BJ (cell line): ENCODE results near the gene HTR5A. TPM values are rescaled to one million over a fixed set of nuclear protein-coding genes. Genes with fewer than 3 reads are reported as not detected.
A peak's percentile ranks its signal among the peaks of the same experiment; 100 is the strongest.

ENCODE experiments used
- CTCF ChIA-PET: fragments of 350-600 bp; formaldehyde crosslinking; extraction: SDS; loops from one replicate; lab custom pipeline; 2021; ENCODE audit warnings: antibody characterized with exemption, inconsistent platforms; lab: Yijun Ruan, JAX
- POLR2A ChIA-PET: fragments of 300-600 bp; sonication (Branson Sonifier 250); formaldehyde crosslinking; extraction: SDS; loops from one replicate; lab custom pipeline; 2021; ENCODE audit warnings: antibody characterized with exemption; lab: Charles Lee
- DNase-seq: peaks from one replicate; pipeline ENCODE4 v3.0.0-alpha.2; 2011; ENCODE audit warnings: low read depth
- H3K27me3 ChIP-seq: 2 replicates; pipeline ENCODE4 v1.6.0; 2011; ENCODE audit warnings: low read length; ENCODE audit not compliant: control insufficient read depth, insufficient read depth
- H3K36me3 ChIP-seq: 2 replicates; pipeline ENCODE4 v1.5.1; 2011; ENCODE audit warnings: low read length; ENCODE audit not compliant: control insufficient read depth, insufficient read depth
- H3K4me3 ChIP-seq: 2 replicates; pipeline ENCODE4 v1.5.1; 2011; ENCODE audit warnings: low read depth, mild to moderate bottlenecking, control low read depth, low read length
- polyA plus RNA-seq: library from polyadenylated mRNA; depleted of rRNA; stranded (reverse); fragments of >200 nt; gene quantifications from 2 replicates; pipeline ENCODE4 v1.2.3, GENCODE V29; 2011
- TF ChIP-seq, protein P1 (sequence below): IDR thresholded peaks from 2 replicates; pipeline ENCODE4 v1.5.1; 2011; ENCODE audit warnings: low read depth, mild to moderate bottlenecking, control low read depth, inconsistent platforms, low read length, moderate library complexity; ENCODE audit not compliant: insufficient read depth

HTR5A gene
- polyA plus RNA-seq, 1 experiment: not detected

DNA sequence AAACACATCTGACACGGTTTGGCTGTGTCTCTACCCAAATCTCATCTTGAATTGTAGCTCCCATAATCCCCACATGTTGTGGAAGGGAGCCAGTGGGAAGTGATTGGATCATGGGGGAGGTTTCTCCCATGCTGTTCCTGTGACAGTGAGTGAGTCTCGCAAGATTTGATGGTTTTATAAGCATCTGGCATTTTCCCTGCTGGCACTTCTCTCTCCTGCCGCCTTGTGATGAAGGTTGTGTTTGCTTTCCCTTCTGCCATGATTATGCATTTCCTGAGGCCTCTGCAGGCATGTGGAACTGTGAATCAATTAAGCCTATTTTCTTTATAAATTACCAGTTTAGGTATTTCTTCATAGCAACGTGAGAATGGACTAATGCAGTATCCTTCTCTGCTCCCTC lies 5.9 kb upstream of the HTR5A start:
- CTCF ChIA-PET: no interaction called here
- no peak overlapping the region for H3K4me3 ChIP-seq
- TF ChIP-seq, protein P1, sequence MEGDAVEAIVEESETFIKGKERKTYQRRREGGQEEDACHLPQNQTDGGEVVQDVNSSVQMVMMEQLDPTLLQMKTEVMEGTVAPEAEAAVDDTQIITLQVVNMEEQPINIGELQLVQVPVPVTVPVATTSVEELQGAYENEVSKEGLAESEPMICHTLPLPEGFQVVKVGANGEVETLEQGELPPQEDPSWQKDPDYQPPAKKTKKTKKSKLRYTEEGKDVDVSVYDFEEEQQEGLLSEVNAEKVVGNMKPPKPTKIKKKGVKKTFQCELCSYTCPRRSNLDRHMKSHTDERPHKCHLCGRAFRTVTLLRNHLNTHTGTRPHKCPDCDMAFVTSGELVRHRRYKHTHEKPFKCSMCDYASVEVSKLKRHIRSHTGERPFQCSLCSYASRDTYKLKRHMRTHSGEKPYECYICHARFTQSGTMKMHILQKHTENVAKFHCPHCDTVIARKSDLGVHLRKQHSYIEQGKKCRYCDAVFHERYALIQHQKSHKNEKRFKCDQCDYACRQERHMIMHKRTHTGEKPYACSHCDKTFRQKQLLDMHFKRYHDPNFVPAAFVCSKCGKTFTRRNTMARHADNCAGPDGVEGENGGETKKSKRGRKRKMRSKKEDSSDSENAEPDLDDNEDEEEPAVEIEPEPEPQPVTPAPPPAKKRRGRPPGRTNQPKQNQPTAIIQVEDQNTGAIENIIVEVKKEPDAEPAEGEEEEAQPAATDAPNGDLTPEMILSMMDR: no peak
- POLR2A ChIA-PET: no interaction called here
- no peaks in the 10 kb centered on the region for H3K27me3 ChIP-seq
- H3K36me3 ChIP-seq: no peaks in the 10 kb centered on the region
- DNase-seq: no peak

DNA sequence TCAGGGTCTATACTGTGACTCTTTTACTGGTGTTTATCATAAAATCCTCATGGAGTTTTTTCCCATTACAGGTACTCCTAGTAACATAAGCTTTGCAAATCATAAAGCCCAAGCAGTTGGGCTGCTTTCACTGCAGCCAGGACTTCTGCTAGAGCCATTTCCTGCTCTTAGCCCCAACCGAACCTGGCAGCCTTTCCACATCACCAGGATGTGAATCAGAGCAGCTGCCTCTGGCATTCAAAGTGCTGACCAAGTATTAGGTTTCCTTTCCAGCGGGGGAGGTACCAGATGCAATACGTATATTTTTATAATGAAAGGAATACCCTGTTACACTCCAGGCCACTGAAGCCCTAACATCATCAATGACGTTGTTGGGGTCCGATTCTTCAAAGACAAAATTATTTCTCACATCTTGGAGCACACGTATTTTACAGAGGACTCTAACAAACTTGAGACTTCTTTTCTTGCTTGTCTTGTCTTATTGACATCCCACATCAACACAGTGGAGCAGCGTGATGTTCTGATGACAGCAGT lies 3.6 kb upstream of the HTR5A start:
- ChIA-PET CTCF (no interaction called here), POLR2A (no interaction called here)
- H3K27me3 ChIP-seq: no peaks in the 10 kb centered on the region
- H3K36me3 ChIP-seq: no peaks in the 10 kb centered on the region
- TF ChIP-seq, protein P1: no peak
- no peak overlapping the region for H3K4me3 ChIP-seq
- DNase-seq: peak; percentile 4

DNA sequence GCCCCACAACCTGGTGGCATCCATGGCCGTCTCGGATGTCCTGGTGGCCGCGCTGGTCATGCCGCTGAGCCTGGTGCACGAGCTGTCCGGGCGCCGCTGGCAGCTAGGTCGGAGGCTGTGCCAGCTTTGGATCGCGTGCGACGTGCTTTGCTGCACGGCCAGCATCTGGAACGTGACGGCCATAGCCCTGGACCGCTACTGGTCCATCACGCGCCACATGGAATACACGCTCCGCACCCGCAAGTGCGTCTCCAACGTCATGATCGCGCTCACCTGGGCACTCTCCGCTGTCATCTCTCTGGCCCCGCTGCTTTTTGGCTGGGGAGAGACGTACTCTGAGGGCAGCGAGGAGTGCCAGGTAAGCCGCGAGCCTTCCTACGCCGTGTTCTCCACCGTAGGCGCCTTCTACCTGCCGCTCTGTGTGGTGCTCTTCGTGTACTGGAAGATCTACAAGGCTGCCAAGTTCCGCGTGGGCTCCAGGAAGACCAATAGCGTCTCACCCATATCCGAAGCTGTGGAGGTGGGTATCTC lies 1.1 kb downstream of the HTR5A start:
- Histone ChIP-seq H3K4me3 (no peak overlapping the region), H3K27me3 (no peaks in the 10 kb centered on the region), H3K36me3 (no peaks in the 10 kb centered on the region)
- DNase-seq: no peak
- ChIA-PET POLR2A (no interaction called here), CTCF (no interaction called here)
- TF ChIP-seq, protein P1: no peak

DNA sequence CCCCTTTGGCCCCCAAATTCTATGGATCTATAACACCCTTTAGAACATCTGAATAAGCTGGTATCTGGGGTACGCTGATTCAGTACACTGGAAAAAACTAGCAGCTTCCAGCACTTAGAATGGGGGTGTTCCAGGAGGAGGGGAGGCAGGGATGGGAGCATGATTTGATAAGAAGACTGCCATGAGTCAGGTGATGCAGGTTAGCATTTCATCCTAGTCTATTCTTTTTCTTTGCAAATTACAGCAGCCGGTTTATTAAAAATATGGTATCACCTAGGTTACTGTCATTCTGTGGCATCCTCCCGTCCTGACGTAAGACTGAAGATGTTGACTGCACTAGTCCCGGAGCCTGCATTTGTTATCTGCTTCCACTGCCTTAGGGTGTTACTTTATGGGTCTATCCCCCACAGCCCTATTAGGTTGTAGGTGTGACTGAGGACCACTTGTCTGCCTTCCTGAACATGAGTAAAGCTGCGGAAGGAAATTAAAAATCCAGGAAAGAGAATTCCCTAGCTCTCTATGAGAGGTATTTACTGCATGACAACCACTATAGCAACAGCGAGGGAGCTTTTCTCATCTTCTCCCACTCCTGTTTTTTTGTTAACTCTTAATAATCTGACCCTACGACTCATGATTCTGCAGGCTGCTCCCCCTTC lies 1.9 kb downstream of the HTR5A start:
- Histone ChIP-seq H3K27me3 (no peaks in the 10 kb centered on the region), H3K4me3 (no peak overlapping the region), H3K36me3 (no peaks in the 10 kb centered on the region)
- ChIA-PET CTCF (interaction anchor here (0.6 to 1.4 kb wide), 2 partner anchors 21 to 1233 kb away, joined by 3 to 4 read pairs; no protein-coding TSS in a partner anchor), POLR2A (no interaction called here)
- no peak for DNase-seq
- TF ChIP-seq, protein P1: no peak

DNA sequence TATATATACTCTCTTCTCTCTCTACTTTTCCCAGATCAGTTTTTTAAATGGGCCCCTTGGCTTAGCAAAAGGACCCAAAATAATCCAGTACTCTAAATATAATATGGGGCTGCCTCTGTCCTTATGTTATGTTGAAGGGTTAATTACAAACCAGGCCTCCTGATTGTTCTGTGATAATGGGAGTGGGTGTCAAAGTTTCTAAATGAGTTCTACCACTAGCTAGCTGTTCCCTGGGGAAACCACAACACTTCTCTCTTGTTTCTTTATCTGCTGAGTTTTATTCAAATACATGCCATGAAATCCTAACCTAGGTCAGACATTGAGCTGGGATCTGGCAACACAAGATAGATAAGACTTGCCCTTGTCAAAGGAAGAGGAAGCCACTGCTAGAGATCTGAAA lies 3.8 kb downstream of the HTR5A start:
- TF ChIP-seq, protein P1: no peak
- no peak for DNase-seq
- POLR2A ChIA-PET: no interaction called here
- Histone ChIP-seq H3K4me3 (no peak overlapping the region), H3K36me3 (no peaks in the 10 kb centered on the region), H3K27me3 (no peaks in the 10 kb centered on the region)
- CTCF ChIA-PET: no interaction called here
